ENCODE measurements around the gene DDB1. TPM values are rescaled to one million over a fixed set of nuclear protein-coding genes. Genes with fewer than 3 reads are reported as not detected.

The DDB1 gene
- total RNA-seq, 1 donor from 2014 or later, result 243 TPM

- intact Hi-C loops (cut with micrococcal nuclease), result loop anchor here (10.0 kb wide), 1 partner anchor 247 kb away; the partner anchor contains the start of gene SYT7
These were observed 5.0 kb upstream of the DDB1 start for GRCh38 chr11:61337706-61338470.

GRCh38 chr11:61336171-61336935 lies 3.4 kb upstream of the DDB1 start:
- intact Hi-C loops (cut with micrococcal nuclease), result loop anchor here (1.0 to 10.0 kb wide), 7 partner anchors 26 to 248 kb away; partner anchors contain the start of genes SYT7, TMEM138 and TMEM216

DNA sequence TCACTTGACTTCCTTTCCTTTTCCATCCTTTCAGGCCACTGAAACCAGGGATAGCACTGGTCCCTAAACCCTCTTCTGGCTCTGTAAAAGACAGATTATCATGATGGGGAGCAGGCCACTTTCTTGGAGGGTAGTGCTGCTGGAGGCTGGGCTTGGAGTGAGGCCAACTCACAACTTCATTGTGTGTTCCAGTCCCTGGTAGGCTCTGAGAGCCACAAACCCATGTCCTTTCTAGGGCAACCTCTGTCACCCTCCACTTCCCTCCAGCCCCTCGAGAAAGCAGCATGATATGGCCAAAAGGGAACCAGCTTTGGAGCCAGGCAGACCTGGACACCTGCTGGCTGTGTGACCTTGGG lies 2.4 kb upstream of the DDB1 start:
- intact Hi-C loops (cut with micrococcal nuclease), result loop anchor here (10.0 kb wide), 1 partner anchor 249 kb away; the partner anchor contains the start of gene SYT7

GRCh38 chr11:61334434-61335354 lies 1.8 kb upstream of the DDB1 start:
- intact Hi-C loops (cut with micrococcal nuclease), result loop anchor here (5.0 to 10.0 kb wide), 3 partner anchors 250 to 292 kb away; partner anchors contain the start of gene SYT7

- intact Hi-C loops (cut with micrococcal nuclease), result loop anchor here (1.0 to 10.0 kb wide), 9 partner anchors 39 to 1223 kb away; partner anchors contain the start of genes PRPF19, SDHAF2, SYT7 and TMEM109
These were observed 887 bp upstream of the DDB1 start for GRCh38 chr11:61333550-61334433.

GRCh38 chr11:61332281-61332796 lies 566 bp downstream of the DDB1 start:
- intact Hi-C loops (cut with micrococcal nuclease), result loop anchor here (2.0 to 10.0 kb wide), 6 partner anchors 250 to 1224 kb away; partner anchors contain the start of genes PRPF19, SYT7 and TMEM109

DNA sequence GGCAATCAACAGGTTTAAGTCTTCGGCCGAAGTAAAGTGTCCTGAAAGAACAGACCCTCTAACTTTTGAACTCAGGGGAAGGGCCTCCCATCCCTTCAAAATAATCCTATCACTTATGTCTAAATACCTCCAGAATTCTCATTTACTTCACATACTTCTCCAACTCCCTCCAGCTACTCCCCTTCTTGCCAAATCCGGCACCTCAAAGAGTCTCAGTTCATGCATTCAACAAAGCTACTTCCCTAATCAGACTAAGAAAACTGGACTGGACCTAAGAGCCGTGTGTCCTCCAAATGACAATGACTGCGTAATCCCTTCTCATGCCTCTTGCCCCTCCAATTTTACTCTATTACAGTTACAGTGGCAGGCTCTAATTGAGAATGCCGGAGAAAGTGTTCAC lies 1.3 kb downstream of the DDB1 start:
- intact Hi-C loops (cut with micrococcal nuclease), result loop anchor here (2.0 to 10.0 kb wide), 6 partner anchors 249 to 1225 kb away; partner anchors contain the start of genes PRPF19, SYT7 and TMEM109

- intact Hi-C loops (cut with micrococcal nuclease), result loop anchor here (5.0 to 10.0 kb wide), 3 partner anchors 248 to 288 kb away; partner anchors contain the start of gene SYT7
These were observed 3.0 kb downstream of the DDB1 start for GRCh38 chr11:61329871-61330270.

GRCh38 chr11:61328351-61328750 lies 4.6 kb downstream of the DDB1 start:
- intact Hi-C loops (cut with micrococcal nuclease), result no loop called here

GRCh38 chr11:61327669-61328071 lies 5.2 kb downstream of the DDB1 start:
- intact Hi-C loops (cut with micrococcal nuclease), result no loop called here

DNA sequence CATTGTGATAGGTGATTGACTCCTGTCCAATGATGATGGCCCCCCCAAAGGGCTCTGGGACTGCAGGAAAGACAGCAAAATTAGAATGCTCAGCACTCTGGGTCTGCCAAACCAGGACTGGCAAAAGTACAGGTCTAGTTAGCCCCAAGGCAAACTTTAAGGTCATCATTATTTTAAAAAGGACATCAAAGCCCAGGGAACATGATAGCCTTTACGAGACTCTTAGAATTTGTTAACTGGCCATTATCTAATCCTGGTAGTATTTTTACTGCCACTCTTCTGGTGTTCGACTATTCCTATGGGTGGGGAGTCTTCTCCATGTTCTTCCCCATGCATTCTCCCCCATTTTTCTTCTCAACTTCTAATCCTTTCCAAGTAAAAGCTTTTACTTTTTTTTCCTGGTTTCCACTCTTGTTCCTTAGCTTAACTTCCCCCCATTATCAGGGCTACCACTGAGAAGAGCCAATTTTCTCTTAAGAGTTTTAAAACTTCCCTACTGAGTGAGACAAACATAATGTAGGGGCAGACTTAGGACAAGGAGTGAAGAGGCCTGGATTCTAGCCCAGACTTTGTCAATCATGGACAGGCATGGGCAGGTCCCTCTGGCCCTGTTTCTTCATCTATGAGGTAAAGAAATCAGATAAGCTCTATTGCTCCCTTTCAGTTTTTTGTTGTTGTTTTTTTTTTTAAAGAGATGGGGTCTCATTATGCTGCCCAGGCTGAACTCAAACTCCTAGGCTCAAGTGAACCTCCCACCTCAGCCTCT lies 7.1 kb downstream of the DDB1 start:
- intact Hi-C loops (cut with micrococcal nuclease), result no loop called here

GRCh38 chr11:61315260-61315659 lies 17.6 kb downstream of the DDB1 start:
- intact Hi-C loops (cut with micrococcal nuclease), result no loop called here

- intact Hi-C loops (cut with micrococcal nuclease), result loop anchor here (1.0 kb wide), 1 partner anchor 39 kb away; no protein-coding TSS in a partner anchor
These were observed 22.2 kb downstream of the DDB1 start for GRCh38 chr11:61310749-61311148.

- intact Hi-C loops (cut with micrococcal nuclease), result loop anchor here (1.0 kb wide), 1 partner anchor 40 kb away; no protein-coding TSS in a partner anchor
These were observed 23.2 kb downstream of the DDB1 start for GRCh38 chr11:61309739-61310138.

GRCh38 chr11:61309141-61309540 lies 23.8 kb downstream of the DDB1 start:
- intact Hi-C loops (cut with micrococcal nuclease), result no loop called here

- intact Hi-C loops (cut with micrococcal nuclease), result no loop called here
These were observed 25.6 kb downstream of the DDB1 start for GRCh38 chr11:61307354-61307753.

- intact Hi-C loops (cut with micrococcal nuclease), result no loop called here
These were observed 26.7 kb downstream of the DDB1 start for GRCh38 chr11:61306221-61306620.

GRCh38 chr11:61305417-61305816 lies 27.5 kb downstream of the DDB1 start:
- intact Hi-C loops (cut with micrococcal nuclease), result no loop called here

- intact Hi-C loops (cut with micrococcal nuclease), result no loop called here
These were observed 29.2 kb downstream of the DDB1 start for GRCh38 chr11:61303725-61304124.

Measured in T-helper 1 cell treated with Interleukin-12 subunit alpha and Interleukin-12 subunit beta and Interleukin-4 antibody, amounts not matched to agents 30 ng/mL and 1 ng/mL, for 36 hours (primary cell).